Renal cortical epithelial cell (primary cell): Measurements from ENCODE around the gene SELENOW. TPM values are rescaled to one million over a fixed set of nuclear protein-coding genes. Genes with fewer than 3 reads are reported as not detected.
"Not testable (repeated sequence)": the region's sequence is repeated elsewhere in the genome, so short reads cannot be mapped to it uniquely, and the experiment has no call there.

Source experiments
- DNase-seq: peaks from one replicate; pipeline ENCODE4 v3.0.0-alpha.2; 2011; ENCODE audit warnings: low read depth
- total RNA-seq: library from RNA; depleted of rRNA; stranded (reverse); fragments of >200 nt; gene quantifications from 2 replicates; pipeline ENCODE4 v1.2.3, GENCODE V29; 2014

Gene SELENOW
- total RNA-seq, 1 donor from 2014 or later, result 47.1 TPM

- DNase-seq, result no peak
Measured at GRCh38 chr19:47756953-47757608, 21.4 kb upstream of the SELENOW start.

GRCh38 chr19:47757617-47758442 lies 20.7 kb upstream of the SELENOW start:
- DNase-seq, result no peak

- no peak for DNase-seq
Measured at GRCh38 chr19:47758443-47758804, 20.1 kb upstream of the SELENOW start.

- no peak for DNase-seq
Measured at GRCh38 chr19:47760632-47760999, 17.9 kb upstream of the SELENOW start.

GRCh38 chr19:47761566-47761965 lies 16.9 kb upstream of the SELENOW start:
- no peak for DNase-seq

- no peak for DNase-seq
Measured at GRCh38 chr19:47762151-47762550, 16.4 kb upstream of the SELENOW start.

GRCh38 chr19:47762615-47763308 lies 15.7 kb upstream of the SELENOW start:
- no peak for DNase-seq

GRCh38 chr19:47764705-47765104 lies 13.8 kb upstream of the SELENOW start:
- DNase-seq, result not testable (repeated sequence)

GRCh38 chr19:47765523-47766358 lies 12.8 kb upstream of the SELENOW start:
- no peak for DNase-seq

- no peak for DNase-seq
Measured at GRCh38 chr19:47766359-47766620, 12.2 kb upstream of the SELENOW start.

- no peak for DNase-seq
Measured at GRCh38 chr19:47766670-47767069, 11.8 kb upstream of the SELENOW start.

GRCh38 chr19:47767349-47767748 lies 11.2 kb upstream of the SELENOW start:
- DNase-seq, result no peak

- DNase-seq, result no peak
Measured at GRCh38 chr19:47768604-47769003, 9.9 kb upstream of the SELENOW start.

- no peak for DNase-seq
Measured at GRCh38 chr19:47769534-47769933, 9.0 kb upstream of the SELENOW start.

GRCh38 chr19:47771291-47771690 lies 7.2 kb upstream of the SELENOW start:
- not testable (repeated sequence) for DNase-seq

- peak; percentile 76 for DNase-seq
Measured at GRCh38 chr19:47776568-47776967, 1.9 kb upstream of the SELENOW start.

- DNase-seq, result not testable (repeated sequence)
Measured at GRCh38 chr19:47777245-47778048, 1.1 kb upstream of the SELENOW start.

GRCh38 chr19:47778954-47779351 lies 450 bp downstream of the SELENOW start:
- no peak for DNase-seq

GRCh38 chr19:47779524-47780214 lies 1.2 kb downstream of the SELENOW start:
- no peak for DNase-seq

- no peak for DNase-seq
Measured at GRCh38 chr19:47780215-47780551, 1.7 kb downstream of the SELENOW start.
